K562 (cell line): Measurements from ENCODE around the gene RACGAP1. TPM values are rescaled to one million over a fixed set of nuclear protein-coding genes. Genes with fewer than 3 reads are reported as not detected.

ENCODE experiments used
- ATAC-seq: fragments of 200-7000 bp; cut with Tn5 transposase; 3 replicates; pipeline ENCODE4 v1.9.1; 2020; ENCODE audit warnings: moderate library complexity
- BruUV-seq: library from RNA; stranded (reverse); fragments of 400-500 nt; replicated peaks from 2 replicates; lab custom pipeline; 2021; lab: Mats Ljungman, UMichigan
- CTCF ChIA-PET: fragments of 300-600 bp; formaldehyde crosslinking; extraction: SDS; loops from one replicate; lab custom pipeline; 2021; ENCODE audit warnings: low intra/inter-chr PET ratio; lab: Yijun Ruan, JAX
- POLR2A ChIA-PET: fragments of 300-600, 350-650 bp; sonication (Branson Sonifier 250); formaldehyde crosslinking; extraction: SDS; loops from one replicate; lab custom pipeline; 2021; ENCODE audit warnings: antibody characterized with exemption, inconsistent platforms; lab: Yijun Ruan, JAX
- DNase-seq, 4 experiments: peaks; one replicate each; pipeline versions ENCODE4 v3.0.0 to v3.0.0-alpha.2; 2011 to 2018; ENCODE audit warnings: low spot score in 3 of 4, mixed read lengths in 3 of 4; ENCODE audit errors: extremely low read depth in 1 of 4
- FAIRE-seq: peaks from 2 replicates; lab custom pipeline; 2011; peaks lifted over from hg19 to GRCh38; lab: Jason Lieb, UNC
- H2AFZ ChIP-seq: 2 replicates; pipeline ENCODE4 v1.6.0; 2011; ENCODE audit warnings: low read depth, low read length, control low read depth, inconsistent platforms
- H3K27ac ChIP-seq: fragments of 200-600 bp; 3 replicates; pipeline ENCODE4 v1.8.0; 2011; ENCODE audit warnings: low read depth, mild to moderate bottlenecking, control low read depth, inconsistent platforms, low read length, moderate library complexity, mixed read lengths; ENCODE audit errors: extremely low read depth
- H3K27me3 ChIP-seq, 2 experiments: fragments of 300-600 bp in 1 of 2; 2 replicates in 1 of 2; 3 replicates in 1 of 2; pipeline versions ENCODE4 v1.6.0 to v1.8.0; 2011; ENCODE audit warnings: inconsistent platforms in 2 of 2, low read length in 2 of 2, mild to moderate bottlenecking in 1 of 2, mixed read lengths in 1 of 2, moderate library complexity in 1 of 2; ENCODE audit not compliant: control insufficient read depth in 2 of 2, insufficient read depth in 2 of 2
- H3K36me3 ChIP-seq: fragments of 300-600 bp; 3 replicates; pipeline ENCODE4 v1.8.0; 2011; ENCODE audit warnings: mild to moderate bottlenecking, low read length, inconsistent platforms; ENCODE audit not compliant: control insufficient read depth, insufficient read depth
- H3K4me1 ChIP-seq, 2 experiments: fragments of 200-600 bp in 1 of 2; replicated peaks in 1 of 2; 2 replicates in 1 of 2; 3 replicates in 1 of 2; pipeline versions ENCODE4 v1.5.1 to v1.8.0; 2011; ENCODE audit warnings: inconsistent platforms in 2 of 2, low read length in 2 of 2, mild to moderate bottlenecking in 1 of 2, mixed read lengths in 1 of 2, moderate library complexity in 1 of 2; ENCODE audit not compliant: control insufficient read depth in 2 of 2, insufficient read depth in 2 of 2
- H3K4me2 ChIP-seq: 2 replicates; pipeline ENCODE4 v1.6.1; 2011; ENCODE audit warnings: low read length, control low read depth, inconsistent platforms, mixed read lengths; ENCODE audit not compliant: insufficient read depth
- H3K4me3 ChIP-seq: fragments of 200-600 bp; sonication (generic), shearing (Covaris generic); 2 replicates; pipeline ENCODE4 v1.5.1; 2016; ENCODE audit warnings: control low read depth, inconsistent platforms
- H3K79me2 ChIP-seq: fragments of 200-600 bp; 3 replicates; pipeline ENCODE4 v1.8.0; 2011; ENCODE audit warnings: low read length, inconsistent platforms; ENCODE audit not compliant: control insufficient read depth, insufficient read depth
- H3K9ac ChIP-seq, 2 experiments: 2 replicates each; pipeline versions ENCODE4 v1.6.0 to v1.6.1; 2011; ENCODE audit warnings: low read depth in 2 of 2, low read length in 2 of 2, control low read depth in 1 of 2, inconsistent platforms in 1 of 2, mild to moderate bottlenecking in 1 of 2, mixed read lengths in 1 of 2; ENCODE audit not compliant: insufficient read depth in 1 of 2
- H3K9me1 ChIP-seq: one replicate; pipeline ENCODE4 v1.6.0; 2011; ENCODE audit warnings: inconsistent platforms, mild to moderate bottlenecking, low read length, moderate library complexity; ENCODE audit not compliant: control insufficient read depth, insufficient read depth
- H3K9me3 ChIP-seq: replicated peaks from 2 replicates; pipeline ENCODE4 v1.5.1; 2011; ENCODE audit warnings: low read depth, low read length, inconsistent platforms; ENCODE audit not compliant: control insufficient read depth, insufficient read depth
- H4K20me1 ChIP-seq: replicated peaks from 2 replicates; pipeline ENCODE4 v1.6.1; 2011; ENCODE audit warnings: low read length, inconsistent platforms, mixed read lengths; ENCODE audit not compliant: control insufficient read depth, insufficient read depth
- FOXJ3 ChIP-seq: sonication (generic); formaldehyde crosslinking; IDR thresholded peaks from 2 replicates; pipeline ENCODE4 v1.4.0; 2020; ENCODE audit warnings: mild to moderate bottlenecking, missing genetic modification reagents
- HDAC2 ChIP-seq: fragments of 450-650 bp; IDR thresholded peaks from 2 replicates; pipeline ENCODE4 v1.6.1; 2016; ENCODE audit warnings: mild to moderate bottlenecking
- WGBS: fragments of 100-300 bp; shearing (Covaris generic); methylation state at CpG from one replicate; pipeline ENCODE4 v1.1.6; 2016; ENCODE audit warnings: low coverage, mixed read lengths; ENCODE audit not compliant: insufficient coverage; ENCODE audit errors: missing lambda C conversion rate; 5-methylcytosine and 5-hydroxymethylcytosine counted together
- in situ Hi-C: fragments of 300-500 bp; cut with MboI; formaldehyde crosslinking; loops from 4 replicates; pipeline ENCODE4 v1.15.0; 2018; ENCODE audit warnings: inconsistent platforms, mixed read lengths
- intact Hi-C: fragments of 100-400 bp; cut with micrococcal nuclease; formaldehyde crosslinking; loops from 2 replicates; pipeline ENCODE4 v1.14.2; 2022
- polyA plus RNA-seq, 8 experiments: library from polyadenylated mRNA; depleted of rRNA in 4 of 8; stranded (reverse) in 5 of 8; unstranded in 3 of 8; fragments of >200 nt; fragmentation: Nextera tagmentation in 2 of 8; fragmentation: Illumina TruSeq in 1 of 8; extraction: Ambion mirVana in 2 of 8; extraction: Trizol in 1 of 8; gene quantifications; 2 replicates each; pipeline versions ENCODE4 v1.2.1 to v1.2.3, GENCODE V29; 2011 to 2014; ENCODE audit warnings: inconsistent platforms in 1 of 8, missing spikeins in 1 of 8
- total RNA-seq, 7 experiments: library from RNA; depleted of rRNA in 6 of 7; stranded (reverse); fragments of >200 nt in 6 of 7; fragmentation: Illumina TruSeq in 2 of 7; extraction: Trizol in 2 of 7; gene quantifications; 2 replicates each; pipeline versions ENCODE4 v1.2.1 to v1.2.3, GENCODE V29; 2011 to 2021; ENCODE audit warnings: low replicate concordance in 1 of 7
- TF ChIP-seq, protein P1 (sequence below), 2 experiments: IDR thresholded peaks; 2 replicates each; pipeline ENCODE4 v1.6.1; 2012; ENCODE audit warnings: improper control_type of control experiment in 2 of 2, low read depth in 2 of 2, low read length in 2 of 2, borderline replicate concordance in 1 of 2

The RACGAP1 gene
- total and polyA plus RNA-seq, 9 of the 15 experiments (the other 6 are each of a cell fraction or from before 2014, with no cell fraction given) = 56.4 to 92.9 (median 71.8) TPM

GRCh38 chr12:50050410-50051098 is 25.3 kb upstream of the RACGAP1 start (continued):
- TF ChIP-seq, protein P1, sequence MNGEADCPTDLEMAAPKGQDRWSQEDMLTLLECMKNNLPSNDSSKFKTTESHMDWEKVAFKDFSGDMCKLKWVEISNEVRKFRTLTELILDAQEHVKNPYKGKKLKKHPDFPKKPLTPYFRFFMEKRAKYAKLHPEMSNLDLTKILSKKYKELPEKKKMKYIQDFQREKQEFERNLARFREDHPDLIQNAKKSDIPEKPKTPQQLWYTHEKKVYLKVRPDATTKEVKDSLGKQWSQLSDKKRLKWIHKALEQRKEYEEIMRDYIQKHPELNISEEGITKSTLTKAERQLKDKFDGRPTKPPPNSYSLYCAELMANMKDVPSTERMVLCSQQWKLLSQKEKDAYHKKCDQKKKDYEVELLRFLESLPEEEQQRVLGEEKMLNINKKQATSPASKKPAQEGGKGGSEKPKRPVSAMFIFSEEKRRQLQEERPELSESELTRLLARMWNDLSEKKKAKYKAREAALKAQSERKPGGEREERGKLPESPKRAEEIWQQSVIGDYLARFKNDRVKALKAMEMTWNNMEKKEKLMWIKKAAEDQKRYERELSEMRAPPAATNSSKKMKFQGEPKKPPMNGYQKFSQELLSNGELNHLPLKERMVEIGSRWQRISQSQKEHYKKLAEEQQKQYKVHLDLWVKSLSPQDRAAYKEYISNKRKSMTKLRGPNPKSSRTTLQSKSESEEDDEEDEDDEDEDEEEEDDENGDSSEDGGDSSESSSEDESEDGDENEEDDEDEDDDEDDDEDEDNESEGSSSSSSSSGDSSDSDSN (IDR thresholded peaks at IDR 0.05; ENCODE audit: borderline replicate concordance in 1 of 2, low read depth in 2 of 2, low read length in 2 of 2) = peak; percentile 28 to 66; a peak in 1 of 4 replicates

DNA sequence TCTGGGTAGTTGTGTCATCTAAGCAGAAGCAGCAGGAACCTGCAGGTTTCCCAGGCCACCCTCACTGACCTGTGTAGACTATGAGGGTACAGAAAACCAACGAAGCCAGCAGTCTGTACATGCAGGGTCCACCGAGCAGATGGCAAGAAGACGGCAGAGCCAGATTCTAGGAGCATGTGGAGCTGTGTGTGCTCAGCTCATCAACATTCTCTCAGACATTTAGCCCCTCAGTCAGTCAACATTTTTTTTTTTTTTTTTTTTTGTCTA is 24.8 kb upstream of the RACGAP1 start:
- ATAC-seq = no peak; the same call in 2 of the 3 replicates
- Histone ChIP-seq H3K27ac (peak overlapping the region; percentile 42; the same call in 2 of the 3 replicates), H4K20me1 (peaks cover 12% of the 10 kb centered on the region), H3K9me1 (no peaks in the 10 kb centered on the region), H3K36me3 (no peaks in the 10 kb centered on the region), H3K9ac (peak overlapping the region; percentile 34 to 89; a peak in 2 of 4 replicates), H3K4me3 (peak overlapping the region; percentile 14; the same call in 1 of the 2 replicates), H3K27me3 (peaks cover 3 to 21% of the 10 kb centered on the region in 2 experiments; a peak in 2 of 5 replicates), H3K4me2 (peak overlapping the region; percentile 66), H3K9me3 (no peaks in the 10 kb centered on the region), H3K4me1 (peaks cover 34 to 39% of the 10 kb centered on the region in 2 experiments), H3K79me2 (no peaks in the 10 kb centered on the region), H2AFZ (peak overlapping the region; percentile 84)
- in situ Hi-C loops = no loop called here
- TF ChIP-seq HDAC2 = 0 out of 2 replicates have a peak, but pooled peaks have one; percentile 2
- no peak for TF ChIP-seq FOXJ3 (CRISPR knock-in tag)
- no TSS peak for BruUV-seq
- ChIA-PET CTCF (no interaction called here), POLR2A (interaction anchor here (0.7 to 2.0 kb wide), 6 partner anchors 9 to 41 kb away, joined by 3 to 14 read pairs (median 4); no protein-coding TSS in a partner anchor)
- FAIRE-seq = no peak
- intact Hi-C loops = loop anchor here (1.0 to 5.0 kb wide), 2 partner anchors 11 to 183 kb away; no protein-coding TSS in a partner anchor
- DNase-seq = no peak
- 29% methylated on average over 3 of the region's 3 CpGs for WGBS
